Activated T-cell treated with anti-CD3 and anti-CD28 coated beads for 24 hours (primary cell): ENCODE measurements around the gene NR6A1.

ENCODE experiments used
- DNase-seq: peaks from one replicate; pipeline ENCODE4 v3.0.0-alpha.2; 2020; ENCODE audit warnings: low read depth

NR6A1 gene

GRCh38 chr9:124570942-124571666 is 200.0 kb downstream of the NR6A1 start:
- no peak for DNase-seq

DNA sequence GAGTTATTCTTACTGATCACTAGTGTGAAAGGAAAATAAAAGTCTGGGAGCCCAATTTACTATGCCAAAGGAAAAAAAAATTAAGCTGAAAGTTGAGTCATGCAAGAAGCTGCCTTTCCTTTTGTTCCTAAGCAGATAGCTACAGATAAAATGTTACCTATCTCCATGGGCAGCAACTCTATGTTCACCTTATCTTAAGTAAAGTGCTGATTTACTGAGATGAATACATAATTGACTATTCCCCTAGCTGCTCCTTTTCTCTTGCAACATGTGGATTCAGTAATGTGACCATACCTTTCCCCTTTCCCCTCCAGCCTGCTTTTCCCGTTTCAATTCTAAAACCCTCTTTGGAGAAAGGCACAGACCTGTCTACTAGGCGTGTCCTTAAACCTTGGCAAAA is 201.2 kb downstream of the NR6A1 start:
- no peak for DNase-seq

DNA sequence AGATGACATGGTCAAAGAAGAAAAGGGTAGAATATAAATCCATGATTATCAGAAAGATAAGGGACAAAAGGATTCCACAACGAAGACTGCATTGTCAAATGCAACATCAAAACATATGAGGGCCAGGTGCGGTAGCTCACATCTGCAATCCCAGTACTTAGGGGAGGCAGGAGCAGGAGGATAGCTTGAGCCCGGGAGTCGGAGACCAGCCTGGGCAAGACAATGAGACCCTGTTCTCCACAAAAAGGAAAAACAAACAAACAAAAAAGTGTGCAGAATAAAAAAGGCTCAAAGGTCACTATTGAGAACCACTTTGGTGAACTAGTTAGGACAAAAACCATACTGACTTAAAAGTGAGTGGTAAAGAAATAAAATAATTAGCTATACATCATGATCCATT is 203.7 kb downstream of the NR6A1 start:
- DNase-seq, result no peak

DNA sequence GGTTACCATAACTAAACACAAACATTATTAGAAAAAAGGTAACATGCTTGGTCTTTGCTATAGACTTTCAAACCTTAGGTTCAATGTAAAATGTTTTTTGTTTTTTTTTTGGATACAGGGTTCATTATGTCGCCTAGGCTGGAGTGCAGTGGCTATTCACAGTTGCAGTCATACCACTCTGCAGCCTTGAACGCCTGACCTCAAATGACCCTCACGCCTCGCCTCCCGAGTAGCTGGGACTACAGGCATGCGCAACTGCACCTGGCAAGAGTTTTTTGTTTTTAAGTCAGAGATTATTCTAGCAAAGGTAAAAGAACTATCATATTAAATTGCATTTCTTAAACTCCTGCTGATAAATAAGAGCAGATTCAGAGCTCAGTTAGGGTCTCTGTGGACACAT is 208.8 kb downstream of the NR6A1 start:
- no peak for DNase-seq

- no peak for DNase-seq
Measured at GRCh38 chr9:124559871-124560270, 211.2 kb downstream of the NR6A1 start.

DNA sequence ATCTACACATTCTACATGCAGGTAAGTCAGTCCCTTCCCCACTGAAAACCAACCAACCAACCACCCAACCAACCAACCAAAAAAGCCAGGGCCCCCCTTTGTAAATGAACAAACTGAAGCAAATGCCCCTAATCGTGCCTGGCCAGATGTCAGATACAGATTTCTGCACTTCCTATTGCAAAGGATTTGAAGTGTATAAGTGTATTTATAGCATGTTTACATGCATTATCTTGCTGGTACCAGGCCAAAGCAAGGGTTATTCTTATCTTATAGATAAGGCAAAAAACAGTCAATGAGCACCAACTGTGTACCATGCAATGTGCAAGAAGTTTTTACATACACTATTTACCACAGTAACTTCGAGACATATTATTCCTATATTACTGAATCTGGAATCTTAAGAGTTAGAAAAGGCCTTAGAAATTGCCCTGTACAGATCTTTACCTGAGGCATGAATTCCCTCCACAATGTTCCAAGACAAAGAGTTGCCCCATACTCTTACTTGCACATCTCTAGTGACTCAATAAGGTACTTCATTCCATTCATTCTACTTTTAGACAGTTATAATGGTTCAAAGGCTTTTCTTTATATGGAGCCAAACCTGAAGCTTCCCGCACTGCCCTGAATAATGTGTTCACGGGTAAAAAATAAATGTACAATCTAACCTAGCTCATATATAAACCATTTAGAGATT is 212.2 kb downstream of the NR6A1 start:
- no peak for DNase-seq

GRCh38 chr9:124557895-124558294 is 213.2 kb downstream of the NR6A1 start:
- DNase-seq, result no peak

DNA sequence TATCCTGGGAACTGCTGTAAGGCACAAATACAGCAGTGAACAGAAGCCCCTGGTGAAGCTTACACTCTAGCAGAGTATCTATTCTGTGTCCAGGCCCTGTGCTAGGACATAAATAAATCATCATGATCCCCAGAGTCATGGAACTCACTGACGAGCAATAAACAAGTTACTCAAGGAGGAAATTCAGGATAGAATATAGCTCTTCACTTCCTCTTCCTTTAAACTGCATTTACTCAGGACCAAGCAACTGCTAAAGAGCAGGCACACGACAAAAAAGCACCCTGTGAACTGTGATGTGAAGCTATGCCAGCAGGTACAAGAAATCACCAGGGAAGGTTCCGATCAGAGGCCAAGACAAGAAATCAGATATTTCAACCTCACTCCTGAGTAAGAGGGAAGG is 216.1 kb downstream of the NR6A1 start:
- DNase-seq, result no peak

GRCh38 chr9:124553738-124554137 is 217.4 kb downstream of the NR6A1 start:
- DNase-seq, result no peak

- no peak for DNase-seq
Measured at GRCh38 chr9:124552273-124552605, 218.9 kb downstream of the NR6A1 start.

- DNase-seq, result peak; percentile 3
Measured at GRCh38 chr9:124551472-124552272, 219.4 kb downstream of the NR6A1 start.

- DNase-seq, result no peak
Measured at GRCh38 chr9:124550072-124550471, 221.0 kb downstream of the NR6A1 start.

- DNase-seq, result no peak
Measured at GRCh38 chr9:124549016-124549415, 222.1 kb downstream of the NR6A1 start.

- no peak for DNase-seq
Measured at GRCh38 chr9:124544535-124544934, 226.6 kb downstream of the NR6A1 start.

GRCh38 chr9:124541824-124542223 is 229.3 kb downstream of the NR6A1 start:
- DNase-seq, result no peak

GRCh38 chr9:124537926-124538325 is 233.2 kb downstream of the NR6A1 start:
- DNase-seq, result no peak

DNA sequence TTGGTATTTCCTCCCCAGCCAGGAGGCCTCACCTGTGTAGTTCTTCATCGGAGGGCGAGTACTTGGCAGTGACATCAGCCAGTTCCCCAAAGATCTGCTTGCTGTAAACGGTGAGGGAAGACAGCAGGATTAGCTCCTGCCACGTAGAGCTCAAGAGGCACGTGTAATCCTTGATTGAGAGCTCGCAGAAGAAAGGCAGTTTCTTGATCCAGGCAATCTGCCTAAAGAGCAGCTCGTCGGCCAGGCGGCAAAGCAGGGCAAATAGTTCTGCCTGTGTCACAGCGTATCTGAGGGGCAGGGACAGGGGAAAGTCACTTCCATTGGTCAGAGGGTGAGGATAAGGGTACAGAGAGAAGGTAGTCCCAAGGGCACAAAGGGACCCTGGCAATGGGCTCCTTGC is 235.3 kb downstream of the NR6A1 start:
- DNase-seq, result no peak

- no peak for DNase-seq
Measured at GRCh38 chr9:124532897-124533296, 238.2 kb downstream of the NR6A1 start.

DNA sequence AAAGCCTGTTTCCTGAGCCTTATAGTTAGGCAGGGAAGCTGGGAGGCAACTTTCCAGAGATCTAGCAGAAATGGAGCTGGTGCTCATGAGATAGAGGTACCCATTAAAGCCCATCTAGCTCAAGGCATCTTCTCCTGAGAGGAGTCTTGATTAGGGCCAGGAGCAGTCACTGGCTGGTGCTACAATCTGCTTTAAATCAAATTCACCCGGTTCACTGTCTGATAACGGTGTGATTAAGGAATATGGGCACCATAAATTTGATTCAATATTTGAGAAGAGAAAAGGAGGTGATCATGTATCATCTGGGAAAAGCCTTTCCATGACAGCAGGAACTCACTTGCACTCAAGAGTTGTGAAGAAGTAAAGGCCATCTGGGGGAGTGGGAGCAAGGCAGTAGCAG is 240.0 kb downstream of the NR6A1 start:
- DNase-seq, result no peak

DNA sequence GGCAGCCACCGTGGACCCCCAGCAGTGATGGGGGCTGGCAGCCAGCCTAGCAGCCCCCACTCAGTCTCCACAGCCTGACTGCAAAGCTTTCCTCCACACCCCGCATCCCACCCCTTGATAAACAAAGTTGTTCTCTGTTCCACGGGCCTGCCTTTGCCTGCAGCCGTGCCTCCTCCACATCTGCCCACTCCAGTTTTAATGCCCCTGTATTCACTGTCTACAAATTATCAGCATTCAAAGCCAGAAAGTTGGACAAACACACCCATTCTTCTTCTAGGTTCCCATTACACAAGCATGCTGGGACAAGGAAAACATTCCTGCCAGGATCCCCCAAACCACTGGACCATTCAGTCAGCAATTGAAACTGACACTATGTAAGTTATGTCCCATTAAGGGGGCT is 240.9 kb downstream of the NR6A1 start:
- DNase-seq, result no peak

GRCh38 chr9:124527781-124528180 is 243.3 kb downstream of the NR6A1 start:
- DNase-seq, result no peak

GRCh38 chr9:124526174-124526573 is 244.9 kb downstream of the NR6A1 start:
- no peak for DNase-seq
